ENCODE results near the gene PARP8.
"Not testable (repeated sequence)": the region's sequence is repeated elsewhere in the genome, so short reads cannot be mapped to it uniquely, and the experiment has no call there.

GRCh38 chr5:50634866-50635265, 31.6 kb upstream of the PARP8 start:
- TF ChIP-seq CTCF, POLR2A (IDR thresholded peaks at IDR 0.05): not testable (repeated sequence)
